Measurements from ENCODE around the gene TGFBR3L. TPM values are rescaled to one million over a fixed set of nuclear protein-coding genes. Genes with fewer than 3 reads are reported as not detected.

TGFBR3L gene
- total RNA-seq, 1 donor from 2014 or later = 1.2 TPM

- TF ChIP-seq CTCF (IDR thresholded peaks at IDR 0.05) = no peak
These were observed 10.3 kb upstream of the TGFBR3L start for GRCh38 chr19:7904074-7905020.

GRCh38 chr19:7905268-7905667 lies 9.4 kb upstream of the TGFBR3L start:
- no peak for TF ChIP-seq CTCF (IDR thresholded peaks at IDR 0.05)
- ATAC-seq = no peak
- H3K4me1 ChIP-seq = peaks cover 22% of the 10 kb centered on the region
- no peaks in the 10 kb centered on the region for H3K27me3 ChIP-seq
- H3K36me3 ChIP-seq = peaks cover 10% of the 10 kb centered on the region
- H3K9me3 ChIP-seq = no peaks in the 10 kb centered on the region
- H3K4me3 ChIP-seq = no peak overlapping the region
- no peak for DNase-seq
- intact Hi-C loops (cut with DNase I) = no loop called here
- H3K27ac ChIP-seq = no peak overlapping the region

More at GRCh38 chr19:7904074-7905020, 10.3 kb upstream of the TGFBR3L start:
- H3K9me3 ChIP-seq = no peaks in the 10 kb centered on the region
- peak; percentile 85 for DNase-seq
- peaks cover 22% of the 10 kb centered on the region for H3K4me1 ChIP-seq
- intact Hi-C loops (cut with DNase I) = no loop called here
- ATAC-seq = peak; percentile 61
- peak overlapping the region; percentile 82 for H3K4me3 ChIP-seq
- H3K27ac ChIP-seq = peak overlapping the region; percentile 74
- H3K27me3 ChIP-seq = no peaks in the 10 kb centered on the region
- peaks cover 1% of the 10 kb centered on the region for H3K36me3 ChIP-seq

- no peak for TF ChIP-seq CTCF (IDR thresholded peaks at IDR 0.05)
- no peak overlapping the region for H3K4me3 ChIP-seq
- DNase-seq (no peak), ATAC-seq (no peak)
- no peaks in the 10 kb centered on the region for H3K9me3 ChIP-seq
- intact Hi-C loops (cut with DNase I) = no loop called here
- no peaks in the 10 kb centered on the region for H3K27me3 ChIP-seq
- H3K27ac ChIP-seq = no peak overlapping the region
- H3K36me3 ChIP-seq = peaks cover 16% of the 10 kb centered on the region
- peaks cover 22% of the 10 kb centered on the region for H3K4me1 ChIP-seq
These were observed 8.8 kb upstream of the TGFBR3L start for GRCh38 chr19:7905859-7906258.

- intact Hi-C loops (cut with DNase I) = no loop called here
- no peaks in the 10 kb centered on the region for H3K27me3 ChIP-seq
- no peaks in the 10 kb centered on the region for H3K9me3 ChIP-seq
- H3K27ac ChIP-seq = no peak overlapping the region
- no peak for TF ChIP-seq CTCF (IDR thresholded peaks at IDR 0.05)
- no peak for DNase-seq
- H3K4me3 ChIP-seq = no peak overlapping the region
- ATAC-seq = no peak
- H3K4me1 ChIP-seq = peaks cover 22% of the 10 kb centered on the region
- H3K36me3 ChIP-seq = peaks cover 29% of the 10 kb centered on the region
These were observed 7.5 kb upstream of the TGFBR3L start for GRCh38 chr19:7907122-7907521.

- H3K27ac ChIP-seq = no peak overlapping the region
- no peaks in the 10 kb centered on the region for H3K27me3 ChIP-seq
- DNase-seq = peak; percentile 64
- no peak overlapping the region for H3K4me3 ChIP-seq
- peaks cover 19% of the 10 kb centered on the region for H3K4me1 ChIP-seq
- intact Hi-C loops (cut with DNase I) = no loop called here
- TF ChIP-seq CTCF (IDR thresholded peaks at IDR 0.05) = no peak
- no peak for ATAC-seq
- H3K9me3 ChIP-seq = no peaks in the 10 kb centered on the region
- H3K36me3 ChIP-seq = peaks cover 33% of the 10 kb centered on the region
These were observed 7.1 kb upstream of the TGFBR3L start for GRCh38 chr19:7907544-7907943.
